ENCODE data around the gene ARHGAP15.

DNA sequence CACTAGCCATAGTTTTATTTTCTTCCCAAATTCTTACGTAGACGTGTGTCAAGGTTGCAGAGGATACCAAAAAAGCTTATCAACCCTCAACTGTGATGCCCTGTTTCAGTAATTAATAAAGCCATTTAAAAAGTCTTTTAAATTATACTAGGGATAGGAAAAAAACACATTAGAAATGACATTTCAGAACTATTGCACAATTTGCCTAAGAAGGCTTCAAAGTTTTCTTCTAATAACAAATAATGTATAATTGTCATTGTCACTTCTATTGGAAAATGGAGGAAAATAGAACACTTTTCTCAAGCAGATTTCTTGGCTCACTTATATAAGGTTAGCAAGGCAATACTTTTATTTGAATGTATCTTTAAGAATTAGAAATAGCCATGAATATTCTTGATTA lies 253.8 kb downstream of the ARHGAP15 start:
- no peak for TF ChIP-seq POLR2A (IDR thresholded peaks at IDR 0.05)
- TF ChIP-seq, protein P1, sequence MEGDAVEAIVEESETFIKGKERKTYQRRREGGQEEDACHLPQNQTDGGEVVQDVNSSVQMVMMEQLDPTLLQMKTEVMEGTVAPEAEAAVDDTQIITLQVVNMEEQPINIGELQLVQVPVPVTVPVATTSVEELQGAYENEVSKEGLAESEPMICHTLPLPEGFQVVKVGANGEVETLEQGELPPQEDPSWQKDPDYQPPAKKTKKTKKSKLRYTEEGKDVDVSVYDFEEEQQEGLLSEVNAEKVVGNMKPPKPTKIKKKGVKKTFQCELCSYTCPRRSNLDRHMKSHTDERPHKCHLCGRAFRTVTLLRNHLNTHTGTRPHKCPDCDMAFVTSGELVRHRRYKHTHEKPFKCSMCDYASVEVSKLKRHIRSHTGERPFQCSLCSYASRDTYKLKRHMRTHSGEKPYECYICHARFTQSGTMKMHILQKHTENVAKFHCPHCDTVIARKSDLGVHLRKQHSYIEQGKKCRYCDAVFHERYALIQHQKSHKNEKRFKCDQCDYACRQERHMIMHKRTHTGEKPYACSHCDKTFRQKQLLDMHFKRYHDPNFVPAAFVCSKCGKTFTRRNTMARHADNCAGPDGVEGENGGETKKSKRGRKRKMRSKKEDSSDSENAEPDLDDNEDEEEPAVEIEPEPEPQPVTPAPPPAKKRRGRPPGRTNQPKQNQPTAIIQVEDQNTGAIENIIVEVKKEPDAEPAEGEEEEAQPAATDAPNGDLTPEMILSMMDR (IDR thresholded peaks at IDR 0.05), result no peak

Measured in adrenal gland (tissue), 5 donors.